D721Med (cell line): ENCODE measurements around the gene GNA15.

Experiments used
- DNase-seq: peaks from one replicate; pipeline ENCODE4 v3.0.0; 2011; ENCODE audit warnings: low spot score; ENCODE audit not compliant: insufficient read length
- FAIRE-seq: peaks from 2 replicates; lab custom pipeline; 2011; peaks lifted over from hg19 to GRCh38; lab: Jason Lieb, UNC
- CTCF ChIP-seq: IDR thresholded peaks from 2 replicates; pipeline ENCODE4 v1.5.1; 2012; ENCODE audit warnings: mild to moderate bottlenecking, control low read depth; ENCODE audit not compliant: insufficient read depth; ENCODE audit errors: missing control alignments

Gene GNA15

GRCh38 chr19:3119071-3119595, 16.7 kb upstream of the GNA15 start:
- FAIRE-seq (no peak), DNase-seq (no peak)
- no peak for TF ChIP-seq CTCF

- no peak for DNase-seq
- no peak for FAIRE-seq
- TF ChIP-seq CTCF: no peak
Observed at GRCh38 chr19:3119693-3120380, 16.0 kb upstream of the GNA15 start.

GRCh38 chr19:3120611-3121276, 15.1 kb upstream of the GNA15 start:
- no peak for FAIRE-seq
- TF ChIP-seq CTCF: no peak

GRCh38 chr19:3121396-3121795, 14.4 kb upstream of the GNA15 start:
- DNase-seq (no peak), FAIRE-seq (no peak)
- TF ChIP-seq CTCF: no peak

More at GRCh38 chr19:3120611-3121276, 15.1 kb upstream of the GNA15 start:
- no peak for DNase-seq

- TF ChIP-seq CTCF: no peak
- no peak for DNase-seq
- no peak for FAIRE-seq
Observed at GRCh38 chr19:3121821-3122511, 13.9 kb upstream of the GNA15 start.

- no peak for TF ChIP-seq CTCF
- no peak for FAIRE-seq
Observed at GRCh38 chr19:3122512-3122870, 13.3 kb upstream of the GNA15 start.

More at GRCh38 chr19:3122512-3122870, 13.3 kb upstream of the GNA15 start:
- no peak for DNase-seq
